ENCODE results near the gene HSPB7. TPM values are rescaled to one million over a fixed set of nuclear protein-coding genes. Genes with fewer than 3 reads are reported as not detected.
"Not testable (repeated sequence)": the region's sequence is repeated elsewhere in the genome, so short reads cannot be mapped to it uniquely, and the experiment has no call there.

The HSPB7 gene
- total RNA-seq (2014; rRNA removed; shearing (Covaris generic)), result 0.17 TPM in 1 of 2 replicates, not detected in the other

DNA sequence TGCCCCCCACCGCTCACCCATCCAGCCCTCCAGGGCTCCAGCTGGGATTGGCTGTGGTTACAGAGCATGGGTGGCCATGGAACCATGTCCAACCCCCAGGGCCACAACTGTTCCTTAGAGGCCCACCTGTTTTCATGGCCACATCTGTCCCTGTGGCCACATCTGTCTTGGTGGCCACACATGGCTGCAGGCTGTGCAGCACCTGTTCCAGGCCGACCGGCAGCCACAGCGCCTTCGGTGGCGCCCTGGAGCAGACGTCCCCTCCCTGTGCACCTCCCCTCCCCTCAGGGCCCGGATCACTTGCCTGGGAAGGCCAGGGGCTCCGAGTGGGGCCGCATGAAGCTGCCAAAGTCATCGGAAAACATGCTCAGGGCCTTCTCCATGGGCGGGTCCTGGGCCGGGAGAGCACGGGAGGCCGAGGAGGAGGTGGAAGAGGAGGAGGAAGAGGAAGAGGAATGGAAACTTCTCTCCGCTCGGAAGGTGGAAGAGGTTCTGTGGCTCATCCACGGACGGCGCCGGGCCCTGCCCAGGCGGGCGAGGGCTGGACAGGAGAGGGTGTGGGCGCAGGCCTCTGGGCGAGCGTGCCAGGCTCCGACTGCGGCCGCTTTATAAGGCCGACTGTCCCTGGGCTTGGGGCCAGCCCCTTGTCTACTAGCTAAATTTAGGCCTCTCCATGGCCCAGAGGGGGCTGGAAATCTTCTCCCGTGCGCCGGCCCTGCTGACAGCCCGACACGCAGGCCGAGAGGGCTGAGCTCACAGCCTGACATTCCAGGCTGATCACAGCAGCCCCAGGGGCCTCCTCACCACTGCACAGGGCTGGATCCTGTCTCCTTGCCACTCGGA lies at the start of gene HSPB7:
TSS of gene HSPB7 (minus strand) at position 583 of the 843 bp plus-strand sequence. CDS start at position 503, 80 bp downstream.
- no peak for DNase-seq (ENCODE audit: low read depth)

- DNase-seq (ENCODE audit: low read depth), result peak; percentile 53
These were observed 49.4 kb upstream of the HSPB7 start for GRCh38 chr1:16067127-16067768.

GRCh38 chr1:16066245-16066644 lies 48.4 kb upstream of the HSPB7 start:
- no peak for DNase-seq (ENCODE audit: low read depth)

DNA sequence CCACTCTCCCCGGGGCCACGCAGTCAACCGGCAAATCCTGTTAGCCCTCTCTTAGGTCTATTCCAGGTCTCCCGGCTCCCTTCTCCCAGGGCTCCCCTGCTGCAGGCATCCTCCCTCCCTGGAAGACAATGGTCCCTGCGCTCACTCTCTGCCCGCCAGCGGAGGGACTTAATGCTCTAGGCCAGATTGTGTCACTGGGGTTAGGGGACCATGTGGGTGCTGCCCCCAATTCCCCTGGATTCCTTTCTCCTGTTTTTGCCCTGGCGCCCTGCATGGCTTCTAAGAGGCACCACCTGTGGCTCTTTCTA lies 47.4 kb upstream of the HSPB7 start:
- DNase-seq (ENCODE audit: low read depth), result no peak

DNA sequence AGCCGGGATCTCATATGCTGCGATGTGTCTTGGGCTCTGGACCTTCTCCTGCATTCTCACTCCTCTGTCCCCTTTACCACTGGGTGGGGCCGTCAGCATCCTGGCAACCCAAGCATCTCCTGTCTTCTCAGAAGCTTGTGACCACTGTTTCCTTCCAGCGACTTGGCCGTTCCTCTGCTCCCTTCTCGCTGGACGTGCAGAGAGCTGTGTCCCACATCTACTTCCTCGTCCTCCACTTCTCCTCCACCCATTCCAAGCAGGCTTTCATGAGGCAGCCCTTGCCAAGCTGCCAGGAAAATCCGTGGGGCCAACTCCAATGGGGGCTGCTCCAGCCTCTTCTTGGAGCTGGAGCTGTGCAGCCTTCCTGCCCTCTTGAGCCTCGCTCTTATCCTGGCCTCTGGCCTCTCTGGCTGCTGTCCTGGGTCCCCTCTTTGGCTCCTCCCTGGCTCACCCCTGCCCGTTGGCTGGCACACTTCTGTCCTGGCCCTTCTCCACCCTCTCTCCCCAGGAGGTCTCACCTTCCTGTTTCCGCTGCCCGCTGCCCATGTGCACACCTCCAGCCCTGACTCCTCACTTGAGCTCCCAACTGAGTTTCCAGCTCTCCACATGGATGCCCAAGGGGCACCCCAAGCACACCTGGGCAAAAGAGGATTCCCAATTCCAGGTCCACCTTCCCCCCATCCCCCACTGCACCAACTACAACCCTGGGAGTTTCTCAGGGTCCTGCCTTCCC lies 46.9 kb upstream of the HSPB7 start:
- DNase-seq (ENCODE audit: low read depth), result no peak

GRCh38 chr1:16063921-16064320 lies 46.1 kb upstream of the HSPB7 start:
- no peak for DNase-seq (ENCODE audit: low read depth)

DNA sequence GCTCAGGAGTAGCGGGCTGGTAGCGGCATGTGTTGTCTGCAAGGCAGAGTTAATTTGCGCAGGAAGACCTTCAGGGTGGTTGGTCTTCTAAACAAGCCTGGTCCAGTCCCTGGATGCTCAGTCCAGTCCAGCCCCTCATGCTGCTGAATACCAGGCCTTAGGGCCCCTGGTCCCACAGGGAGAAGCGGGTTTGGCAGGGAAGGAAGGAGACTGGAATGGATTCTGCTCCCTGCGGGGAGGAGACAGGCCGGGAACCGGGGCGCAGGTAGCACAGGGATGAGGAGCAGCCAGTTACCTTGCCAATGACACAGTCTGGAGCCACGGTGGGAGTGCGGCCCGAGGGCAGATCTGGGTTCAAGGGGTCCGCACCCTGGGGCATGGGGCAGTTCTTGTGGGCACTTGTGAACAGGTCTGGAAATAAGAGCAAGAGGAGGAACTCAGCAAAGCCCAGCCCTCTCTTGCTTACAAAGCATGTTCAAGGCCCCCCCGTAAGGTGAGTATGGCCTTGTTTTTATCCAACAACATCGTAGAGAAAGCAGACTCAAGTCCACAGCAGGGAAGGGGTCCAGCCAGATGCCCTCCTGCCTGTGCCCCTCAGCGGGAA lies 45.5 kb upstream of the HSPB7 start:
- no peak for DNase-seq (ENCODE audit: low read depth)

DNA sequence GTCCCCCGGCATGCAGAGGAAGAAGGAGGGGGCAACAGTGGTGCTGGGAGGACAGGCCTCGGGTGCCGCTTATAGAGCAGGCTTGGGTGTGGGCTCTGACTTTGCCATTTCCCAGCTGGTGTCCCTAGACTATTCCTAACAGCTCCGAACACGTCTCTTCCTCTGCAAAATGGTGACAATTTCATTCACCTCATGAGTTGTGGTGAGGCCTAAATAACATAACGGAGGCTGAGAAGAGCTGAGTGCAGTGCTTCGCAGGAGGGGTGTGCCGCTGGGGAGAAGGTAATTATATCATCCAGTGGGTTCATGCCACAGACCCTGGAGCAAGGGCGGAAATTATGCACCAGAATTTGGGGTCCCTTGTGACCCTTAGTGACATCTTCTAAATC lies 44.8 kb upstream of the HSPB7 start:
- not testable (repeated sequence) for DNase-seq (ENCODE audit: low read depth)

- not testable (repeated sequence) for DNase-seq (ENCODE audit: low read depth)
These were observed 44.3 kb upstream of the HSPB7 start for GRCh38 chr1:16061989-16062686.

DNA sequence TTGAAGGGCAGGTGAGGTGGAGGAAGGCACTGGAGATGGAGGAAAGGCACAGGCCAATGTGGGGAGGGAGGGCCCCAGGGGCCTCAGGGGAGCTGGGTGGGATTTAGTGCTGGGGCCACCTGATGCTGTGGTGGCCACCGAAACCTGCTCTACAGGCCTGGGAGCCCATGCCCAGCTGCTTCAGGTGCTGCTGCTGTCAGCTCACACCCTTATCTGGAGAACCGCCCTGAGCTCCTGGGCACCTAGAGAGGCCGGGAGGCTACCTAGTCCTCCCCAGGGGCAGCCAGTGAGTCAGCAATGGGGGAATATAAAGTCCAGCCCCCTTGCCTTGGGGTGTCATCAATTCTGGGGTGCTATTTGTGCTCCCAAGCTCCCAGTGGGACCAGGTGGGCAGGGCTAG lies 43.4 kb upstream of the HSPB7 start:
- DNase-seq (ENCODE audit: low read depth), result no peak

- not testable (repeated sequence) for DNase-seq (ENCODE audit: low read depth)
These were observed 40.7 kb upstream of the HSPB7 start for GRCh38 chr1:16058394-16059120.

DNA sequence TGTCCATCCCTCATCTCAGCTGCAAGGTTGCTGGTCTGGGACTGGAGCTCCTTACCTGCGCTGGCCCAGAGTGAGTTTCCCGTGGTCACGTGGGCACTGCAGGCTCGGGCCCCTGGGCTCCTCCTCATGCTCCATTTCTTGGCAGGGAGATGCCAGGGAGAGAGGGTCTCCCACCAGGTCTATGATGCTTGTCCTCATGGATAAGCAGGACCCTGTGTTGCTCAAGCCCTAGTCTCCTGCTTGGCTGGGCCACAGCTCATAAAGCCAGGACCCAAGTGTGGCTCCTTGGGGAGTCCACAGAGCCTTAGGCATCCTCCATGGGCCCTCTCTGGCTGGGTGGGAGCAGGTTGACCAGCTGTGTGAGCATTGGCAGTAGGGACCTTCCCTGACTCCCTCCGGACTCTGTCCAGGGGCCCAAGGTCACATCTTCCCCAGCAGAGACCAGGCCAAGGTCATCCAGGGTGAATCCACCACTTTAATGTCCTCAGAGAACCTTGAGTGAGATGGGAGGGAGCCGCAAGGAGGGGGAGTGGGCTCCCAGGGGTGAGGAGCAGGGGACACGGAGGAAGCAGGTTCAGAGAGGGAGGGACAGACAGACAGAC lies 39.6 kb upstream of the HSPB7 start:
- DNase-seq (ENCODE audit: low read depth), result not testable (repeated sequence)

DNA sequence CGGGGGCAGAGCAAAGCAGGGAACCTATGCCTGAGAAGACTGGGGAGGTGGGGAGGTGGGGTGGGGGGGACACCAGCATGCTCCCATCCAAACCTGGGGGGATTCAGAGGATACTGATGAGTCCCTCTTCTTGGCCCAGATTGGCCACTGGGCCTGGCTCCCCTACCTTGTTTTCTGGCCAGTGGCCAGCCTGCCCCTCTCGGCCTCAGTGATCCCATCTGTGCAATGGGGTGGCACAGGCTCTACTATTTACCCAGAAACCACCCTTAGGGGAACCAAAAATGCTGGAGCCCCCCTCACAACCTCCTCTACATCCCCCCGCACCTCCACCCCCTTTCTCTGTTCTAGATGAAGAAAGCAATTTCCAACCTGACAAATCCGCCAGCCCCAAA lies 38.7 kb upstream of the HSPB7 start:
- not testable (repeated sequence) for DNase-seq (ENCODE audit: low read depth)

- DNase-seq (ENCODE audit: low read depth), result peak; percentile 87
These were observed 38.0 kb upstream of the HSPB7 start for GRCh38 chr1:16055613-16056520.

DNA sequence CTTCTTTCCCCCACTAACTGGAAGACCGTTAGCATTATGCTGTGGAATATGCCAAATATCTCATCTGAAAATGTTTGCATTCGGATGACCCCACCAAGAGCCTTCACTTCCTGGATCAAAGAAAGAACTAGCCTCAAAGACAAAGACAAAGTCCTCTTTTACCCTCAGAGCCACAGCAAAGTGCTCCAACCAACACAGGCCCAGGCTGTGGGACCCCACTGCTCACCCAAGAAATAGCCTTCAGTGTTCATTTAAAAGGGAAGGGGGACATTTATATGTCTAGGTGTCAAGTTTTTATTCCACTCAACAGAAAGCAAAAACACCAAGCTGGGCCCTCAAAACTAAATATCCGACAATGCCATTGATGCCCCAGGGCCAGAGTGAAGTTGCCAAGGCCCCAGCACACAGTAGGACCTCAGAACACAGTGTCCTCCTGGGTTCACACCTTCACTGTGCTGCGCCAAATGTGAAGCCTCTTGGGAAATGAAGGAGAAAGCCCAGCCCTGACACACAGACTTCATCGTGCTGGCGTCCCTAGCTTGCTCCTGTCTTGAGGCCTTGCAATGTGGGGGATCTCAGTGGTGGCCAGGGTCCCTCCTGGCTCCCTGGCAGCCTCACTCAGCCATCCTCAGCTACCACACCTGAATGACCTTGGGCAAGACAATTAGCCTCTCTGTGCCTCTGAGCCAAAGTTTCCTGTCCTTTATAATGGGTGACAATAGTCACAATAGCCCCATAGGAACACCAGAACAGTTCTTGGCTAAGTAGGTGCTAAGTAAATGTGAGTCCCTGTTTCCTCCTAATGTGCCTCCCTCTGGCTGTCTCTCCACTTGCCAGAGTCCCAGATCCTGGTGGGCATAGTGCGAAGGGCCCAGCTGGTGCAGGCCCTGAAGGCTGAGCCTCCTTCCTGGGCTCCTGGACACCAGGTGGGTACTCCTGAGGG lies 37.0 kb upstream of the HSPB7 start:
- DNase-seq (ENCODE audit: low read depth), result no peak

- DNase-seq (ENCODE audit: low read depth), result no peak
These were observed 36.1 kb upstream of the HSPB7 start for GRCh38 chr1:16053781-16054502.

GRCh38 chr1:16051949-16052348 lies 34.1 kb upstream of the HSPB7 start:
- not testable (repeated sequence) for DNase-seq (ENCODE audit: low read depth)

GRCh38 chr1:16051039-16051438 lies 33.2 kb upstream of the HSPB7 start:
- no peak for DNase-seq (ENCODE audit: low read depth)
